ENCODE measurements around the gene WDHD1.
"Not testable (repeated sequence)": the region's sequence is repeated elsewhere in the genome, so short reads cannot be mapped to it uniquely, and the experiment has no call there.

Gene WDHD1

DNA sequence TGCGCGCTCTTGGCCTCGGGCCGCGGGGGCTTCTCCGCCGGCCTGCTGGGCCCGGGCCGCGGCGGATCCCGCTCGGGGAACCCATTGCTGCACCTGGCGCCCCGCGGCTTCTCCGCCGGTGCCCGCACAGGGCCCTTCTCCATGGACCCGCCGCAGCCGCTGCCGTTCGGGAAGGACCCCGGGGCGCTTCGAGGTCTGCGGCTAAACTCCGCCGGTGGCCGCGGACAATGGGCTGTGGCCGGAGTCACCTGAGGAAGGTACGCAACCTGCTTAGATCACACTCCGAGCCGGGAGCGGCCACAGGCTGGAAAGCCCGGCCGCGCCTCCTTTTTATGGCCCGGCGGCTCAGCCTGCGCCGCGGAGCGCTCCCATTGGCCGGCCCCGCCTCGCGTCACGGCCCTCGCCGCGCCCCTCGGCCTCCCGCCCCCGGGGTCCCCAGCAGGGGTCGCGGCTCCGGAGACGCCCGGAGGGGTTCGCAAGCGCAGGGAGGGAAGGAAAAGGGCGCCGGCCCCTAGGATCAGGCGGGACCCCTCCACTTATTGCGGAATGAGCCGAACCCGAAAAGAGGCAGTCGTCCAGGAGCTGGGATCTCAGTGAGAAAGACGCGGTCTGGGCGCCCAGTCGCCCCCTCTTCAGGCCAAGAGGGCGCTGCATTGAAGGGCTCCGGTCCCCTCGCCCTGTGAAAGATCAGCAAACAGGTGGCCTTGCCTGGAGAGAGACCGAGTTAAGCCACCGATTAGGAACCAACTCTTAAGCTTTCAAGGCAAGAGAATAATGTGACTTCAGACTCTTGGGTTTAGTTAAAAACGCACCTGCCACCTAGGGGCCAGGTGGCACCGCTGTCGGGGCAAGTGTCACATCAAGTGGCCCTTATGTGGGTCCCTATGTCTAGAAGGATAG lies 124.1 kb downstream of the WDHD1 start, which contains the start of gene GCH1:
Gene GCH1, minus strand, starts transcription at position 306 of the 900 bp plus-strand sequence. Its CDS starts 163 bp downstream, at position 143.
- peak; percentile 40 for DNase-seq

DNA sequence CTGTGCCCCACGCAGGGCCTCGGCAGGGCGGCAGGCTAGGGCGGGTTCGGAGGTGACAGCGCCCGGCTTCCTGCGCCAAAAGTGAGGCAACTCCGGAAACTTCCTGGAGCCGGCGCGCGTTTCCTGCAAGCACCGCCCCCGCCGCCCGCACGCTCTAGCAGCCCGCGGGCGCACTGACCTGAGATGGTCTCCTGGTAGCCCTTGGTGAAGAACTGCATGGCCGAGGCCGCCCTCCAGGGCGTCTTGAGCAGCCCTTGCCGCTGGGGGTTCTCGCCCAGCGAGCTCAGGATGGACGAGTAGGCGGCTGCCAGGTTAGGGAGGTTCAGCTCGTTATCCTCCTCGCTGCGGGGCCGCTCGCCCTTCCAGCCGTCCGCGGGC lies 124.8 kb downstream of the WDHD1 start:
- peak; percentile 24 for DNase-seq

DNA sequence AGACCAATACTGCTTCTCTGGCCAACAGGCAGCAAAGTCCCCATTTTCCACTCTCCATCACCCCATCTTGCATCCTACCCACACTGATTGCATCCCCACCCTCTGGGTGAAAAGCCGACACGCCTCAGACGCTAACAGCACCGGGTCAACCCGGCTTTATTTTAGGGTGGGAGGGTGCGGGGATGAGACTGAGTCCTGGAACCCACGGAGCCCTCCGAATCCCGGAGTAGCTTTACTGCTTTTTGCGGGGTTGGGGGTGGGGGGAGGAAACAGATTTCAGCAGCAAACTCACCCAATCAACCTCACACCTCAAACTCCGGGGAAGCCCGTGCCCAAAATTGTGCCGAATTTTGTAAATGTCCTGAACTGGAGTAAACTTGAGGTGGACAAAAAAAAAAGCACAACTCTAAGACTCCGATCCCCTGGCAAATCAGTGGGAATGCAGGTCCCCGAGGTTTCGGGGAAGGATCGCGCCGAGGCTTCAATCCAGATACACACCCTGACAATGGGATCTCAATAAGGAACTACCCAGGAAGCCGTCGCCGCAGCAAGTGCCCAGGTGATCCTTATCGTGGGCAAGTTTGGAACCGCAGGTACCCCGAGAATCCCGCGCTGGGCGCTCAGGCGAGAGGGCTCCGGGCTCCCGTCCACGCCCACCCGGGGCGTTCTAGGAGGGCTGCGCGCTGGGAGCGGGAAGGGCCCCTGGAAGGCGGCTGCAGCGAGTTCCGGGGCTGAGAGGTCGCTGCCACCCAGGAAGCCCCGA lies 125.3 kb downstream of the WDHD1 start:
- no peak for DNase-seq

DNA sequence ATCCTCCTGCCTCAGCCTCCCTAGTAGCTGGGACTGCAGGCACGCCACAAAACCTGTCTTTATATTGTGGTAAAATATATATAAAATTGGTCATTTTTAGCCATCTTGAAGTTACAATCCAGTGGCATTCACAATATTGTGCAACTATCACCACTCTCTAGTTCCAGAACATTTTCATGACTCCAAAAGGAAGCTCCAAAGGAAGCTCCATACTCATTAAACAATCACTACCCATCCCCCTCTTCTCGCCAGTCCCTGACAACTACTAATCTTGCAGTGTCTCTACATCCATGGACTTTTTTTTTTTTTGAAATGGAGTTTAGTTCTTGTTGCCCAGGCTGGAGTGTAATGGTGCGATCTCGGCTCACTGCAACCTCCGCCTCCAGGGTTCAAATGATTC lies 127.3 kb downstream of the WDHD1 start:
- DNase-seq = no peak

DNA sequence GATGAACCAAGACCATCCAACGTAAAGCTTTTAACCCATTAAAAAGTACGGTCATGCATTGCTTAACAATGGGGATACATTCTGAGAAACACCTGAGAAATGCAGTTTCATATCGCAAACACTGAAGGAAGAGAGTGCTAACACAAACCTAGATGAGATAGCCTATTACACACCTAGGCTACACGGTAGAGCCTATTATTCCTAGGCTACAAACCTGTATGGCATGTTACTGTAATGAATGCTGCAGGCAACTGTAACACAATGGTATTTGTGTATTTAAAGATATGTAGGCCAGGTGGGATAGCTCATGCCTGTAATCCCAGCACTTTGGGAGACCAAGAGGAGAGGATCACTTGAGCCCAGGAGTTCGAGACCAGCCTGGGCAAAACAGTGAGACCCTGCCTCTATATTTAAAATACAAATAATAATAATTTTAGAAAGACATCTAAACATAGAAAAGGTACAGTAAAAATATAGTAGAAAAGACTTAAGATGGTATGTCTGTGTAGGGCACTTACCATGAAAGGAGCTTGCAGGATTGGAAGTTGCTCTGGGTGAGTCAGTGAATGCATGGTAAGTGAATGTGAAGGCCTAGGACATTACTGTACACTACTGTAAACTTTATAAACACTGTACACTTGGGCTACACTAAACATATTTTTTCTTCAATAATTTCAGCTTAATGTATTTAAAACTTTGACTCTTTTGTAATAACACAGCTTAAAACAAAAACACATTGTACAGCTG lies 128.9 kb downstream of the WDHD1 start:
- not testable (repeated sequence) for DNase-seq

DNA sequence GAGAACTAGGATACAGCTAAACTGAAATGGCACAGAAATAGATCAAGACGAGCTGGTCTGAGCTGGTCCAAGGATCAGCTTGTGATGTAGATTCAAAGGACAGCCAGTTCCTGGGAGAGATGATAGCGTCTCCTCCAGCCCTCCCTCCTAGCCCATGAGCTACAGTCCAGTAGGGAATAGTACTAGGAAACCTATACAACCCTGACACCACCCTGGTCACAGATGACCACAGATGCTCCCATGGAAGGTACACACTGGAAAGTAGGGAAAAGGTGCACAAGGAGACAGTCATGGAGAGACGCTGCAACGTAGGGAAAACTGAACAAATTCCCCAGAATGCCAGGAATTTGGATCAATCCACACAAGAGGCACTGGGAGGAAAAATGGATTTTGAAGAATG lies 131.2 kb downstream of the WDHD1 start:
- DNase-seq = peak; percentile 33

DNA sequence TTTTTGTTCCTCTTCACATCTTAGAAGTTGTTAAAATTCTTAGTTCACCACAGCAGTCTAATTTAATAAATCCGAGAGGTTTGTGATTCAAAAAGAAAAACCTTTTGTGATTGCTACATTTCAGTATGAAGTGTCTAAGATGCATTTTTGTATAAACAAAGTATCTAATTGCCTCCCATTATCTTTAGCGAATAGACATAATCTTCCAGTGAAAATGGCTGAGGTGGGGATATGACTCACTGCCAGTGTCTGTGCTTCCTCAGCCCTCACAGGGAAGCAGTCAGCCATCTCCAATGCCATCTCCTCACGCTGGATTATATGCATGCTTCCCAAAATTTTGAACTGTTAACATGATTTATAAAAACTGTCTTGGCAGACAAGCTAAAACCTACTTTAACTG lies 131.9 kb downstream of the WDHD1 start:
- DNase-seq = no peak

DNA sequence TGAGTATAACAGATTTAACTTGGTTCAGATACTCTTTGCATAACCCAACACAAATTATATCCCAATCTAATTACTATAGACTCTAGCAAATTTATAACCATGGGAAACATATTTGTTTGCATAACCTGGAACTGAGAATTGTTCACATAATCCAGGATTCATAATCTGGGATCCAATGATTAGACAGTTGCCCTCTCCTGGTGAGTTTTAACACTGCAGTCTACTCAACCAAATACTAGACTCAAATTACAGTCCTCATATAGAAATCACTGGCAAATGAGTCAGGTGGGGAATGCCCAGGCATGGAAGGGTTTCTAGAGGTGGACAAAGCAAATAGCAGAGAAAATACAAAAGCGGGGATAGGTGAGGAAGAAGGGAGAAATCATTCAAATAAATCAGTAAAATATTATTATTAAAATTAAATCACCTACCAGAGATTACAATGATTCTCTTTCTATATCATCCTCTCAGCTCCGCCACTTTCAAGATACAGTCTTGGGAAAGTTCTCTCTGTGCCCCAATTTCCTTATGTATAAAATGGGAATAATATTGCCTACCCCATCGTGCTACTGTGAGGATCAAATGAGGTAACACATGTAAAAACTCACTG lies 133.6 kb downstream of the WDHD1 start:
- DNase-seq = peak; percentile 63

DNA sequence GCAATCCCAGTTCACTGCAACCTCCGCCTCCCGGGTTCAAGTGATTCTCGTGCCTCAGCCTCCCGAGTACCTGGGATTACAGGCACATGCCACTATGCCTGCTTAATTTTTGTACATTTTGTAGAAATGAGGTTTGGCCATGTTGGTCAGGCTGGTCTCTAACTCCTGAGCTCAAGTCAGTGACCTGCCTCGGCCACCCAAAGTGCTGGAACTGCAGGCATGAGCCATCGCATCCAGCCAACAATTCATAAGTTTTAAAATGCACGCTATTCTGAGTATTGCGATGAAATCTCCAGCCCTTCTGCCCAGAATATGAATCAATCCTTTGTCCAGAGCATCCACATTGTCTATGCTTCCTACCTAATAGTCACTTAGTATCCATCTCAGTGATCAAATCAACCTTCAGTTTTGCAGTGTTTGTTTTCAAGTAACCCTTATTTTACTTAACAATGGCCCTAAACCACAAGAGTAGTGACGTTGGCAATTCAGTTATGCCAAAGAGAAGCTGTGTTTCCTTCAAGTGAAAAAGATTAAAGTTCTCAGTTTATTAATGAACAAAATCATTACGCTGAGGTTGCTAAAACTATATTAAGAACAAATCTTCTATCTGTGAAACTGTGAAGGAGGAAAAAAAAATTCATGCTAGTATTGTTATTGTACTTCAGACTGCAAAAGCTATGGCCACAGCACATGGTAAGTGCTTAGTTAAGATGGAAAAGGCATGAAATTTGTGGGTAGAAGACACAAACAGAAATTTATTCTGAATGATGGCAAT lies 135.2 kb downstream of the WDHD1 start:
- no peak for DNase-seq

DNA sequence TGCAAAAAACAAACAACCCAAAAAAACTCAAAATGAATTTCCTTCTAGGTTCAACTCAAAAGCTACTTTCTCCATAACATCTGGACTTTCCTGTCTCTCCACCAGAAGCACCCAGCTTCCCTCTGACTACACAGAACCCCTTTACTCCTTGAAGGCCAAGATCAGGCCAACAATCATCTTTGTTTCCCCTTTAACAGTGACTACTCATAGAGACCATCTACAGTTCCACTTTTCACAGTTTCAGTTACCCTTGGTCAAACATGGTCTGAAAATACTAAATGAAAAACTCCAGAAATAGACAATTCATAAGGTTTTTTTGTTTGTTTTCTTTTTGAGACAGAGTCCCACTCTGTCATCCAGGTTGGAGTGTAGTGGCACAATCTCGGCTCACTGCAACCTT lies 136.1 kb downstream of the WDHD1 start:
- no peak for DNase-seq

DNA sequence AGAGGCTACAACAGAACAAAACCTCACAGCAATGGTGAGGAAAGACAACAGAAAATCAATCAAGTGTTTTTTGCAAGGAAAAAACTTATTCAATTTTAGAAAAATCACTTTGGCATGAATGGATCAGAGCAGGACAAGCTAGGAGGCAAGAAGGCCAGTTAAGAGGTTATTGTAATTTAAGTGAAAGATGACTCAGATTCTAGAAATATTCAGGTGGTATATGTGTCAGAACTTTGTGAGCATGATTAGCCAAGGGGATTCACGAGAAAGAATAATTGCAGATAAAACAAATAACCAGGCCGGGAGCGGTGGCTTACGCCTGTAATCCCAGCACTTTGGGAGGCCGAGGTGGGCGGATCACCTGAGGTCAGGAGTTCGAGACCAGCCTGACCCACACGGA lies 137.0 kb downstream of the WDHD1 start:
- DNase-seq = no peak

Data from fibroblast of skin of scalp (primary cell).